Measurements from ENCODE around the gene HLTF. TPM values are rescaled to one million over a fixed set of nuclear protein-coding genes. Genes with fewer than 3 reads are reported as not detected.

Gene HLTF
- total RNA-seq, 2 donors from 2014 or later: 27.5 to 33.6 TPM

DNA sequence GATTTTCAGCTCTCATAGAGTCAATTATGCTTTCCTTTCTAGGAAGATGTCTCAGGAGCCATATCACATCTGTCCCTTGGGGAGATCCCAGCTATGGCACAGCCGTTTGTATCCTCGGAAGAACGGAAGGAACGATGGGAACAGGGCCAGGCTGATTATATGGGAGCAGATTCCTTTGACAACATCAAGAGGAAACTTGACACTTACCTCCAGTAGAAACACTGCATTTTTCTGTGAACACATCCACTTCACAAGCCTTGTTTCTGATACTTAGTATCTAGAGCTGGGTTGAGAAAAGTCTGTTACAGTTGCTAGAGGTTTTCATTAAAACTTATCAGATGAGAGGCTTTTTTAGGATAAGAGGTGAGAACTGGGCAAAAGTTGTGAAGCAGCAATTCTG is 59.6 kb downstream of the HLTF start:
- no peak overlapping the region for H3K4me3 ChIP-seq
- TF ChIP-seq, protein P1, sequence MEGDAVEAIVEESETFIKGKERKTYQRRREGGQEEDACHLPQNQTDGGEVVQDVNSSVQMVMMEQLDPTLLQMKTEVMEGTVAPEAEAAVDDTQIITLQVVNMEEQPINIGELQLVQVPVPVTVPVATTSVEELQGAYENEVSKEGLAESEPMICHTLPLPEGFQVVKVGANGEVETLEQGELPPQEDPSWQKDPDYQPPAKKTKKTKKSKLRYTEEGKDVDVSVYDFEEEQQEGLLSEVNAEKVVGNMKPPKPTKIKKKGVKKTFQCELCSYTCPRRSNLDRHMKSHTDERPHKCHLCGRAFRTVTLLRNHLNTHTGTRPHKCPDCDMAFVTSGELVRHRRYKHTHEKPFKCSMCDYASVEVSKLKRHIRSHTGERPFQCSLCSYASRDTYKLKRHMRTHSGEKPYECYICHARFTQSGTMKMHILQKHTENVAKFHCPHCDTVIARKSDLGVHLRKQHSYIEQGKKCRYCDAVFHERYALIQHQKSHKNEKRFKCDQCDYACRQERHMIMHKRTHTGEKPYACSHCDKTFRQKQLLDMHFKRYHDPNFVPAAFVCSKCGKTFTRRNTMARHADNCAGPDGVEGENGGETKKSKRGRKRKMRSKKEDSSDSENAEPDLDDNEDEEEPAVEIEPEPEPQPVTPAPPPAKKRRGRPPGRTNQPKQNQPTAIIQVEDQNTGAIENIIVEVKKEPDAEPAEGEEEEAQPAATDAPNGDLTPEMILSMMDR (IDR thresholded peaks at IDR 0.05): no peak
- no peak for ATAC-seq (ENCODE audit: insufficient number of reproducible peaks, low FRiP score, low read depth)
- no peaks in the 10 kb centered on the region for H3K27me3 ChIP-seq (replicated peaks; ENCODE audit: insufficient read depth)
- H3K9me3 ChIP-seq: no peaks in the 10 kb centered on the region
- no peak for DNase-seq (ENCODE audit: low spot score)
- peaks cover 0 to 33% of the 10 kb centered on the region in 2 donors for H3K4me1 ChIP-seq (ENCODE audit: control insufficient read depth in 1 of 2, low read depth in 2 of 2)
- H3K36me3 ChIP-seq: peaks cover 11% of the 10 kb centered on the region
- no peak overlapping the region for H3K27ac ChIP-seq

DNA sequence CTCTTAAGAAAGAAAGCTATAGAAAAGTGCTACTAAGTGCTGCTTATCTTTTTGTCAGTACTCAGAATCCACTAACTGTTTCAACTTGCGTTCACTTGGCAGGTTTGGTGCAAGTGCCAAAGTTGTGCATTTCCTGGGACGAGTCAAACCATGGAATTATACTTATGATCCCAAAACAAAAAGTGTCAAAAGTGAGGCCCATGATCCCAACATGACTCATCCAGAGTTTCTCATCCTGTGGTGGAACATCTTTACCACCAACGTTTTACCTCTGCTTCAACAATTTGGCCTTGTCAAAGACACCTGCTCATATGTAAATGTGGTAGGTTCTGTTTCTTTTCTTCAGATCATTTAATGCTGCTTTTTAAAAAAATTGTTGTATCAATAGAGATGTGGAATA is 62.4 kb downstream of the HLTF start:
- no peaks in the 10 kb centered on the region for H3K9me3 ChIP-seq
- peaks cover 18 to 54% of the 10 kb centered on the region in 2 donors for H3K4me1 ChIP-seq (ENCODE audit: control insufficient read depth in 1 of 2, low read depth in 2 of 2)
- no peak overlapping the region for H3K27ac ChIP-seq
- no peak for ATAC-seq (ENCODE audit: insufficient number of reproducible peaks, low FRiP score, low read depth)
- H3K27me3 ChIP-seq (replicated peaks; ENCODE audit: insufficient read depth): no peaks in the 10 kb centered on the region
- peaks cover 11% of the 10 kb centered on the region for H3K36me3 ChIP-seq
- no peak overlapping the region for H3K4me3 ChIP-seq
- TF ChIP-seq, protein P1 (IDR thresholded peaks at IDR 0.05): no peak
- DNase-seq (ENCODE audit: low spot score): no peak

DNA sequence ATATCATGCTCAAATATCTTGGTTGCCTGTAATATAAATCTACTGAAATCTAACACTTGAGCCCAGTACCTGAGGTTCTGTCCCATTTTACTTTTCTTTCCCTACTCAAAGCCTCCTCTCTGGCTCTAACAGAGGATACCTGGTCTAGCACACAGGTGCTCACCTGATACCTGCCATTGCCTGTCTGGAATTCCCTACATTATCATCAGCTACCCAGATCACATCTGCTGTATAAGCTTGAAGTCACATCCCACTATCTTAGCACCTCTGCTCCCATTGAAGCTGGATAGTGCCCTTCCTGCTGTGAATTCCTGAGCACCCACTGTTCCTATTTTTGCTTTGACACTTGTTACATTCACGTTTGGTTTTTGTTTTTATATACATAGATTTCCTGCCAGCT is 64.5 kb downstream of the HLTF start:
- Histone ChIP-seq H3K4me1 (ENCODE audit: control insufficient read depth in 1 of 2, low read depth in 2 of 2) (peaks cover 34 to 73% of the 10 kb centered on the region in 2 donors), H3K9me3 (no peaks in the 10 kb centered on the region), H3K36me3 (peaks cover 9% of the 10 kb centered on the region), H3K27me3 (replicated peaks; ENCODE audit: insufficient read depth) (no peaks in the 10 kb centered on the region), H3K4me3 (no peak overlapping the region), H3K27ac (no peak overlapping the region)
- no peak for ATAC-seq (ENCODE audit: insufficient number of reproducible peaks, low FRiP score, low read depth)
- DNase-seq (ENCODE audit: low spot score): no peak
- TF ChIP-seq, protein P1 (IDR thresholded peaks at IDR 0.05): no peak

DNA sequence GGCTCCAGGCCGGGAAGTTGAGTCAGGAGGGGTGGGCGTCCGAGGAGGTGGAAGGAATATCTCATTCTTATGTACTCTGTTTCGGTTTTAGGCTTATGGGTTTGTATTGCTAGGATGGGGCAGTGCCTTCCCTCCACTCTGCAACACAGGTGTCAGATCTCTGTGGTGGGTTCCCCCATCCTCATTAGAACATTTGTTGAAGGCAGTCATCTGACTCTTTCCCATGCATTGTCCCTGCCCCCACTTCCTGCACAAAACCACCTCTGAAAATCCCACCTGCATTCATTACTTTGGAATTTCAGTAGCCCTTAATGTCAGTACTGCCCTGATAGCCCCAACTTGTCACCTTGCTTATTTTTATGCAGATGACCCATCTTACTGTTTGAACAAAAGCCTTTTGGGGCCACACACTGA is 65.5 kb downstream of the HLTF start:
- H3K36me3 ChIP-seq: peaks cover 6% of the 10 kb centered on the region
- TF ChIP-seq, protein P1 (IDR thresholded peaks at IDR 0.05): no peak
- H3K9me3 ChIP-seq: no peaks in the 10 kb centered on the region
- no peaks in the 10 kb centered on the region for H3K27me3 ChIP-seq (replicated peaks; ENCODE audit: insufficient read depth)
- H3K4me3 ChIP-seq: no peak overlapping the region
- peaks cover 38 to 74% of the 10 kb centered on the region in 2 donors for H3K4me1 ChIP-seq (ENCODE audit: control insufficient read depth in 1 of 2, low read depth in 2 of 2)
- DNase-seq (ENCODE audit: low spot score): no peak
- no peak for ATAC-seq (ENCODE audit: insufficient number of reproducible peaks, low FRiP score, low read depth)
- peak overlapping the region; percentile 48 to 81 for H3K27ac ChIP-seq

DNA sequence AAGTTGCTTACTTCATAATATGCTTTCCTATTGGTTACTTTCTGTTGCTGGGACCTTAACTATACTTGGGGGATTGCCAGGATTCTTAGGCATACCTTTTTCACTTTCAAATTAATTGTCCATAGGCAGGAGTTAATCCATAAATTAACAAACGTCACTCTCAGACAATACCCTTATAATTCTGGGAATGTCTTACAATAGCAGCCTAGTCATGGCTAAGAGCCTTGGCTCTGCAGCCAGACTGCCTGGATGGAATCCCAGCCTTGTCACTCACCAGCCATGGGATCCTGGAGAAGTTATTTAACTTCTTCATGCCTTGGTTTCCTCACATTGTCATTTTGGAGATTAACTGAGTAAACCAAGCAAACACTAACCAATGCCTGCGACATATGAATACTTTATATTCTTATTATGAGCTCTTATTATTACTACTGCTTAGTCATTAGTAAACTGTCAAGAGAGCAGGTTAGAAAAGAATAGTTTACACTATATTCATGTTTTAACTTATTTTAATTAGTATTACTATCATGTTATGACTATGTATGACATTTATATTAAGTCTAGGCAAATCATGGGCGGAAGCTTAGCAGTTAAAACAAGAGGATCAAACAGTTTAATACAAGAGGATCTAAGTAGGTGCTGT is 66.0 kb downstream of the HLTF start:
- peak overlapping the region; percentile 48 to 81 for H3K27ac ChIP-seq

More for the DNA sequence above, 66.0 kb downstream of the HLTF start:
- Histone ChIP-seq H3K9me3 (no peaks in the 10 kb centered on the region), H3K36me3 (peaks cover 6% of the 10 kb centered on the region), H3K4me3 (no peak overlapping the region), H3K27me3 (replicated peaks; ENCODE audit: insufficient read depth) (no peaks in the 10 kb centered on the region), H3K4me1 (ENCODE audit: control insufficient read depth in 1 of 2, low read depth in 2 of 2) (peaks cover 38 to 79% of the 10 kb centered on the region in 2 donors)
- DNase-seq (ENCODE audit: low spot score) (peak; percentile 21), ATAC-seq (ENCODE audit: insufficient number of reproducible peaks, low FRiP score, low read depth) (no peak)
- TF ChIP-seq, protein P1 (IDR thresholded peaks at IDR 0.05): no peak

All from thoracic aorta (tissue), 2 donors.